NT2/D1 (cell line): ENCODE data around the gene CATSPER3.
A peak's percentile ranks its signal among the peaks of the same experiment; 100 is the strongest.

ENCODE experiments used
- DNase-seq: peaks from one replicate; pipeline ENCODE4 v3.0.0-alpha.2; 2011; ENCODE audit warnings: low read depth, low spot score
- H3K27me3 ChIP-seq: 2 replicates; pipeline ENCODE4 v1.6.0; 2011; ENCODE audit warnings: mild to moderate bottlenecking; ENCODE audit not compliant: insufficient read length, insufficient read depth
- H3K36me3 ChIP-seq: 2 replicates; pipeline ENCODE4 v1.6.1; 2011; ENCODE audit warnings: mild to moderate bottlenecking, low read length, mixed read lengths; ENCODE audit not compliant: insufficient read depth, insufficient read length
- H3K4me1 ChIP-seq: 2 replicates; pipeline ENCODE4 v1.5.1; 2011; ENCODE audit not compliant: insufficient read depth, insufficient read length
- H3K4me3 ChIP-seq: 2 replicates; pipeline ENCODE4 v1.5.1; 2011; ENCODE audit warnings: low read depth; ENCODE audit not compliant: insufficient read length
- H3K9ac ChIP-seq: 2 replicates; pipeline ENCODE4 v1.6.0; 2011; ENCODE audit warnings: low read depth; ENCODE audit not compliant: insufficient read length
- H3K9me3 ChIP-seq: 2 replicates; pipeline ENCODE4 v1.5.1; 2011; ENCODE audit warnings: mild to moderate bottlenecking, low read length; ENCODE audit not compliant: insufficient read depth
- SUZ12 ChIP-seq: IDR thresholded peaks from 2 replicates; pipeline ENCODE4 v1.6.1; 2011; ENCODE audit not compliant: insufficient read length, insufficient read depth; ENCODE audit errors: extremely low read depth
- YY1 ChIP-seq: IDR thresholded peaks from 2 replicates; pipeline ENCODE4 v1.6.1; 2011; ENCODE audit not compliant: insufficient read length, insufficient read depth
- ZNF274 ChIP-seq: IDR thresholded peaks from 2 replicates; pipeline ENCODE4 v1.6.1; 2011; ENCODE audit warnings: mild to moderate bottlenecking, low read depth, low read length

Gene CATSPER3

GRCh38 chr5:135040333-135041144 lies 72.8 kb downstream of the CATSPER3 start:
- H3K4me1 ChIP-seq: peaks cover 9% of the 10 kb centered on the region
- H3K27me3 ChIP-seq: peaks cover 95% of the 10 kb centered on the region
- H3K36me3 ChIP-seq: no peaks in the 10 kb centered on the region
- peak overlapping the region; percentile 43 for H3K4me3 ChIP-seq
- H3K9ac ChIP-seq: peak overlapping the region; percentile 61
- no peaks in the 10 kb centered on the region for H3K9me3 ChIP-seq
- TF ChIP-seq YY1: no peak
- TF ChIP-seq SUZ12: no peak
- TF ChIP-seq ZNF274: no peak
- DNase-seq: no peak

- TF ChIP-seq ZNF274 (no peak), SUZ12 (no peak), YY1 (no peak)
Observed at GRCh38 chr5:135041145-135041587, 73.5 kb downstream of the CATSPER3 start.

GRCh38 chr5:135041726-135042125 lies 74.0 kb downstream of the CATSPER3 start:
- no peak for DNase-seq
- TF ChIP-seq ZNF274 (no peak), YY1 (no peak), SUZ12 (no peak)
- Histone ChIP-seq H3K36me3 (no peaks in the 10 kb centered on the region), H3K4me1 (peaks cover 9% of the 10 kb centered on the region), H3K9ac (no peak overlapping the region), H3K9me3 (no peaks in the 10 kb centered on the region), H3K27me3 (peaks cover 90% of the 10 kb centered on the region), H3K4me3 (no peak overlapping the region)

More at GRCh38 chr5:135041145-135041587, 73.5 kb downstream of the CATSPER3 start:
- peak overlapping the region; percentile 43 for H3K4me3 ChIP-seq
- no peaks in the 10 kb centered on the region for H3K36me3 ChIP-seq
- peaks cover 95% of the 10 kb centered on the region for H3K27me3 ChIP-seq
- peak overlapping the region; percentile 61 for H3K9ac ChIP-seq
- no peak for DNase-seq
- H3K9me3 ChIP-seq: no peaks in the 10 kb centered on the region
- peaks cover 9% of the 10 kb centered on the region for H3K4me1 ChIP-seq

- Histone ChIP-seq H3K4me3 (no peak overlapping the region), H3K4me1 (peaks cover 12% of the 10 kb centered on the region), H3K9me3 (no peaks in the 10 kb centered on the region), H3K36me3 (no peaks in the 10 kb centered on the region), H3K9ac (no peak overlapping the region), H3K27me3 (peaks cover 81% of the 10 kb centered on the region)
- no peak for DNase-seq
- no peak for TF ChIP-seq YY1
- TF ChIP-seq ZNF274: no peak
- TF ChIP-seq SUZ12: no peak
Observed at GRCh38 chr5:135042595-135042994, 74.9 kb downstream of the CATSPER3 start.

- Histone ChIP-seq H3K4me3 (no peak overlapping the region), H3K9me3 (no peaks in the 10 kb centered on the region), H3K4me1 (peaks cover 18% of the 10 kb centered on the region), H3K36me3 (no peaks in the 10 kb centered on the region), H3K9ac (no peak overlapping the region), H3K27me3 (peaks cover 68% of the 10 kb centered on the region)
- no peak for DNase-seq
- TF ChIP-seq SUZ12: no peak
- TF ChIP-seq YY1: no peak
- no peak for TF ChIP-seq ZNF274
Observed at GRCh38 chr5:135045488-135045887, 77.8 kb downstream of the CATSPER3 start.

GRCh38 chr5:135046661-135047346 lies 79.1 kb downstream of the CATSPER3 start:
- Histone ChIP-seq H3K4me1 (peaks cover 11% of the 10 kb centered on the region), H3K9ac (no peak overlapping the region), H3K4me3 (no peak overlapping the region), H3K9me3 (no peaks in the 10 kb centered on the region), H3K27me3 (peaks cover 68% of the 10 kb centered on the region), H3K36me3 (no peaks in the 10 kb centered on the region)
- TF ChIP-seq SUZ12: no peak
- TF ChIP-seq YY1: no peak
- TF ChIP-seq ZNF274: no peak
- DNase-seq: no peak

- no peak for DNase-seq
Observed at GRCh38 chr5:135047347-135047695, 79.6 kb downstream of the CATSPER3 start.

More at GRCh38 chr5:135047347-135047695, 79.6 kb downstream of the CATSPER3 start:
- Histone ChIP-seq H3K4me1 (peaks cover 11% of the 10 kb centered on the region), H3K27me3 (peaks cover 68% of the 10 kb centered on the region), H3K9me3 (no peaks in the 10 kb centered on the region), H3K9ac (no peak overlapping the region), H3K36me3 (no peaks in the 10 kb centered on the region), H3K4me3 (no peak overlapping the region)
- TF ChIP-seq YY1: no peak
- TF ChIP-seq SUZ12: no peak
- TF ChIP-seq ZNF274: no peak
